HG03521 (cell line): ENCODE measurements around the gene MAP3K6.
"Not testable (repeated sequence)": the region's sequence is repeated elsewhere in the genome, so short reads cannot be mapped to it uniquely, and the experiment has no call there.

ENCODE experiments used
- ATAC-seq: cut with Tn5 transposase; IDR thresholded peaks from one replicate; pipeline ENCODE4 v1.9.1; 2021; ENCODE audit warnings: mild to moderate bottlenecking, moderate library complexity; ENCODE audit not compliant: unreplicated experiment

MAP3K6 gene, protein sequence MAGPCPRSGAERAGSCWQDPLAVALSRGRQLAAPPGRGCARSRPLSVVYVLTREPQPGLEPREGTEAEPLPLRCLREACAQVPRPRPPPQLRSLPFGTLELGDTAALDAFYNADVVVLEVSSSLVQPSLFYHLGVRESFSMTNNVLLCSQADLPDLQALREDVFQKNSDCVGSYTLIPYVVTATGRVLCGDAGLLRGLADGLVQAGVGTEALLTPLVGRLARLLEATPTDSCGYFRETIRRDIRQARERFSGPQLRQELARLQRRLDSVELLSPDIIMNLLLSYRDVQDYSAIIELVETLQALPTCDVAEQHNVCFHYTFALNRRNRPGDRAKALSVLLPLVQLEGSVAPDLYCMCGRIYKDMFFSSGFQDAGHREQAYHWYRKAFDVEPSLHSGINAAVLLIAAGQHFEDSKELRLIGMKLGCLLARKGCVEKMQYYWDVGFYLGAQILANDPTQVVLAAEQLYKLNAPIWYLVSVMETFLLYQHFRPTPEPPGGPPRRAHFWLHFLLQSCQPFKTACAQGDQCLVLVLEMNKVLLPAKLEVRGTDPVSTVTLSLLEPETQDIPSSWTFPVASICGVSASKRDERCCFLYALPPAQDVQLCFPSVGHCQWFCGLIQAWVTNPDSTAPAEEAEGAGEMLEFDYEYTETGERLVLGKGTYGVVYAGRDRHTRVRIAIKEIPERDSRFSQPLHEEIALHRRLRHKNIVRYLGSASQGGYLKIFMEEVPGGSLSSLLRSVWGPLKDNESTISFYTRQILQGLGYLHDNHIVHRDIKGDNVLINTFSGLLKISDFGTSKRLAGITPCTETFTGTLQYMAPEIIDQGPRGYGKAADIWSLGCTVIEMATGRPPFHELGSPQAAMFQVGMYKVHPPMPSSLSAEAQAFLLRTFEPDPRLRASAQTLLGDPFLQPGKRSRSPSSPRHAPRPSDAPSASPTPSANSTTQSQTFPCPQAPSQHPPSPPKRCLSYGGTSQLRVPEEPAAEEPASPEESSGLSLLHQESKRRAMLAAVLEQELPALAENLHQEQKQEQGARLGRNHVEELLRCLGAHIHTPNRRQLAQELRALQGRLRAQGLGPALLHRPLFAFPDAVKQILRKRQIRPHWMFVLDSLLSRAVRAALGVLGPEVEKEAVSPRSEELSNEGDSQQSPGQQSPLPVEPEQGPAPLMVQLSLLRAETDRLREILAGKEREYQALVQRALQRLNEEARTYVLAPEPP (N-terminal part only)

DNA sequence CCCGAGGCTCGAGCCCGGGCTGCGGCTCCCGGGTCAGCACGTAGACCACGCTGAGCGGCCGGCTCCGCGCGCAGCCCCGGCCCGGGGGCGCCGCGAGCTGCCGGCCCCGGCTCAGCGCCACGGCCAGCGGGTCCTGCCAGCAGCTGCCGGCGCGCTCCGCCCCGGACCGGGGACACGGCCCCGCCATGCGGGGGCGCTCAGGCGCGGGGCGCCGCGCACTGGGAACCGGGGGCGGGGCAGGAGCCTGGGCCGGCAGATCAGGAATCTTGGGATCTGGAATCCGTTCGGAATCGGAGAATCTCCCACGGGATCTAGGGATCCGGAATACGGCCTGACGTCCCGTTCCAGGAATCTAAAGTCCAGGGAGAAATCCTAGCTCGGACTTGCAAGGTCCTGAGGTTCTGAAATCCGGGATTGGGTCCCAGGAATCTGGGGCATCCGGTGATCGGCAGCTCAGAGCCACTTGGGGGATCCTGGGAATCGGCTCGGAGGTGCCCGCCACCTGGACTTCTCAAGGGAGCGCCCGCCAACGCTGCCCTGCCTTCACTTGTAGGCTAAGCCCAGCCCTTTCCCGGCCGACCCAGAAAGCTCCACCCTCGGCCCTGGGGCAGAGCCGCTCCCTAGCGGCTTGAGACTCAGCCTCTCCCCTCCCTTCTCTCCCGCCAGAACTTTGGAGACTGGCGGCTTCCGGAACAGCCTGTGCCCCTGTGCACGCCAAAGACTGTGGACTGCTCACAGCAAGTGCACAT, at the start of gene MAP3K6:
MAP3K6 (minus strand) TSS at position 551 of the 749 bp plus-strand sequence; CDS start at position 187, 364 bp downstream.
- ATAC-seq, result no peak

DNA sequence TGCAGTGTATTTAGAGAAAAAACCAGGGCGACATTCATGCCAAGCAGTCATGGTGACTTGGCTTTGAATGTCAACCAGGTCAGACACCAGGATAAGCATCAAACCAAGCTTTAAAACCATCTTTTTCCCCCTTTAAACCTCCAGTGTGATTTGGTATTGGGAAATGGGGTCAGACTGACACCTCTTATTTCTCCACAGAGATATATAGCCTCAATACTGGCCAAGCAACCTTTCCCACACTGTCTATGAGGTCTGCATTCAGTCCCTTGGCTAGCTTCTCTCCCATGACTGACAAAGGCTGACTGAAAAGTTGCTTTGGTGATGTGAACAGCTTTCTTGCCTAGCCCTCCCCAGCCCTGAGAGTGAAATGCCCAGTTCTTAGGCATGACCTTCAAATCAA, 47.3 kb upstream of the MAP3K6 start:
- ATAC-seq, result no peak

DNA sequence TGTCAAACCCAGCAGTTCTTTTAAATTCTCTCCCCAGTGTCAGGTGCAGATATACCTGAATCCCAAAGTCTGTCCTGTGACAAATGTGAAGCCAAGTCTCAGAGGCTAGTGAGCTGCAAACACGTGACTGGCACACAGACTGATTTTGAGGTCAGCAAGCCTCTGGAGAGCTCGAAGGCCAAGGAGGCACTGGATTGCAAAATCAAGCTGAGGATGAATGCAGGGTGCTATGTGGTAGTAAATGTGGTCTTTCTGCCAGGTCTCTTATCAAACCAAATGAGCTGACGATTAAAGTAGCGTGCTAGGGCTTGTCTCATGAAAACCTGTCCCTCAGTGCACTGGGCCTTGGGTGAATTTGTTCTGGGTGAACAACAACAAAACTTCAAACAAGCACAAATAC, 46.2 kb upstream of the MAP3K6 start:
- ATAC-seq, result no peak

GRCh38 chr1:27412502-27412901, 45.7 kb upstream of the MAP3K6 start:
- ATAC-seq, result no peak

DNA sequence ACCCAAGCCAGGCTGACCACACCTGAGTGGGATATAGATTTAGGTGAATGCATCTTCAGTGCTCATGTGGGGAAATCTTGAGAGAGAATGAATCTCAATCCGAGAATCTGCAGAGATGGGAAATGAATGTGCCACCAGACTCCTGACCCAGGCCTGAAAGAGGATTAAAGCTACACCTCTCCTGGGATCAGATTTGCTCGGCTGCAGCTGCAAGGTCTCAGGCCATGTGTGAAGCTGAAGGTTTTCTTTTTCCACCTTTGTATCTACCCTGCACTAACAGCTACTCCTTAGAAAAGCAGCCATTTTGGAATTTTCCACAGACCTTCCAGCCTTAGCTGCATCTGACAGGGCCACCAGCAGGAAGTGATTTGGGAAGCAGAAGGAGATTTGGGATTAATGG, 43.9 kb upstream of the MAP3K6 start:
- ATAC-seq, result no peak

DNA sequence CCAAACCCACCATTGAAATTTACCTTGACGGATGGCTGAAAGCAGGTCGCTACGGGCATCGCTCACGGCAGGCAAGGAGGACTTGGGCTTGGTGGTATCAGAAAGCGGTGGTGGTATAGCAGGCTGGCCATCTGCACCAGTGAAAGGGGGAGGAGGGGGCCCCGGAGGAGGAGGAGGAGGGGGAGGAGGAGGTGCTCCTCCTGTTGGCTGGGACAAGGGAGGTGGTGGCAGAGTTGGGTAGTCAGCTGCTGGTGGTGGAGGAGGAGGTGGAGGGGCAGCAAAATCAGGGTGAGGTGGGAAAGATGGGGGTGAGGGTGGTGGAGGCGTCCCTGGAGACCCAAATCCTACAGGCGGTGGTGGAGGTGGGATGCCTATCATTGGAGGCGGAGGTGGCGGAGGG, 42.9 kb upstream of the MAP3K6 start:
- ATAC-seq, result no peak

GRCh38 chr1:27408151-27408550, 41.4 kb upstream of the MAP3K6 start:
- ATAC-seq, result no peak

GRCh38 chr1:27406791-27407190, 40.0 kb upstream of the MAP3K6 start:
- not testable (repeated sequence) for ATAC-seq

DNA sequence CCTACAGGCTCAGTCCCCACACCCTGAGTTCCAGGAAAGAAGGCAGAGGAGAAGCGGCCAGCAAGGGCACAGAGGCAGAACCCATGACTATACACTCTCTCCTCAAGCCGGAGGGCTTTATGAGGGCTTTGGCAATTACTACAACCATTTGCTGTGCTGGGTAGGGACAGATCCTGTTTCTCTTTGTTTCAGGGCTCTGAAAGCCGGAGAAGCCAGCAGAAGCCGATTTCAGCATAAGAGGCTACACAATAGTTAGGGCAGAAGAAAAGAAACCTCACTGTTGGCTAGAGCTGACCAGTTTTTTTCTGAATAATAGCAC, 39.6 kb upstream of the MAP3K6 start:
- no peak for ATAC-seq

- ATAC-seq, result not testable (repeated sequence)
Measured at GRCh38 chr1:27405598-27406361, 39.0 kb upstream of the MAP3K6 start.

GRCh38 chr1:27405074-27405473, 38.3 kb upstream of the MAP3K6 start:
- no peak for ATAC-seq

GRCh38 chr1:27403931-27404330, 37.2 kb upstream of the MAP3K6 start:
- ATAC-seq, result no peak

GRCh38 chr1:27403065-27403726, 36.4 kb upstream of the MAP3K6 start:
- no peak for ATAC-seq

- no peak for ATAC-seq
Measured at GRCh38 chr1:27402349-27402754, 35.6 kb upstream of the MAP3K6 start.

- ATAC-seq, result no peak
Measured at GRCh38 chr1:27400963-27401341, 34.2 kb upstream of the MAP3K6 start.

DNA sequence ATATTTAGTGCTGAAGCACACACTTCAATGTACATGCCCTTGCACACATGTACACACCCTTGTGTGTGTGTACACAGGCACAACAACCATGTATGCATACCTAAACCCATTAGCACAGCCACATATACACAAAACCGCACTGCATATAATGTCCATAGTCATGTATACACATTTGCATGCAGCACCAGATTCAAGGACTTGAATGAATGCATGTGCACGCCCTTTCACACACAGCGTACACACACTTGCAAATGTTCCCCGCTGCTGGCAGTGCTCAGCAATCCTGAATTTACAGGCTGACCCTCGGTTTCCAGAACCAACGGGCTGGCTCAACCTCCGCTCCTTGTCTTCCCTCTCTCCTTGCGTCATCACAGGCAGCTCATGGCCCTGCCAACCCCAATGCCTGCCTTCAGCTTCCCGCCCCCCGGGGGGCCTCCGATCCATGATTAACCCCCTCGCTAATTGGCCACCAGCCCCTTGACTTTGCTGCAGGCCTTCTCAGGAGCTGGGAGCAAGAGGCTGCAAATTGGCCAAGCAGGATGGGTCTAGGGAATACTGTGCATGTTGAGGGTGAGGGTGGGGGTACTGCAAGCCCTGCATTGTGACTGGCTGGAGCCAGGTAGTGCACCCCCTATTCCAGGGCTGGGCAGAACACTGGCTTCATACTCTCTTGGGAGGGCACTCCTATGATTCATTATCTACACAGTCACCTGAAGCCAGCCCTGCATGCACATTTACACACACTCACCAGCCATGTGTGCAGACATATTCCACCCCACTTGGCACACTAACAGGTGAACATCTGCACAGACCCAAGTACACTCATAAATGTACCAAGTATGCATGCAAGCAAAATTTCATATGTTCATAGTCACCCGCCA, 33.6 kb upstream of the MAP3K6 start:
- no peak for ATAC-seq

DNA sequence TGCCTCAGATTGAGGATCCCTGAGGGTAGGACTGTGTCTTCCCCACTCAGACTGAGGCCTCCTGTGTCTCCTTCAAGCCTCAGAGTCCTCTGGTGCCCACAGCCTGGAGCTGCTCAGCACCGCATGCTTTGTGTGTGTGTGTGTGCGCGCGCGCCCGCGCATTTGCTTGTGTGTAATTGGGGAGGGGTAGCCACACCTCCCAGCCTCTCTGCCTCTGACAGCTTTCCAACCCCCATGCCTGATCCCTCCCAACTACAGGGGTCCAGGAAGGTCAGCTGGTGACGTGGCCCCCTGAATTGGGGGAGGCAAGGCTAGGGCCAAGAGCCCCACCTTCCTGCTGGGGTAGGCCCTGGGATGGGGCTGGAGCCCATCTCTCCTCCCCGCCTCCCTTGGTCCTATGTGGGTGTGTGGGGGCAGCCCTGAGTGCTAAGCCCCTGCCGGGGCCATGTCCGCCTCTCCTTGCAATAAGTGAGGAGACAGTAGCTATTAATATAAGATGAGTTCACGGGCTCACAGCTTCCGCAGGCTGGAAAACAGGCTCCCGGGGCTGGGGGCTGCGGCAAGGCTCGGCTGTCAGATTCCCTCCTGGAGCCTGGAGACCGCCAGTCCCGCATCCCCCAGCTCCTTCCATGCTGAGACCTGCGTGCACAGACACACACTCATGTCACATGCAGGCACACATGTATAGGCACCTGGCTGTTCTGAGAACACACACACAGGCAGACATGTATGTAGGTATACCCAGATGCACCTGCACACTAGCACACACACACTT, 32.7 kb upstream of the MAP3K6 start:
- ATAC-seq, result no peak
